ENCODE measurements around the gene FITM1.

FITM1 gene

DNA sequence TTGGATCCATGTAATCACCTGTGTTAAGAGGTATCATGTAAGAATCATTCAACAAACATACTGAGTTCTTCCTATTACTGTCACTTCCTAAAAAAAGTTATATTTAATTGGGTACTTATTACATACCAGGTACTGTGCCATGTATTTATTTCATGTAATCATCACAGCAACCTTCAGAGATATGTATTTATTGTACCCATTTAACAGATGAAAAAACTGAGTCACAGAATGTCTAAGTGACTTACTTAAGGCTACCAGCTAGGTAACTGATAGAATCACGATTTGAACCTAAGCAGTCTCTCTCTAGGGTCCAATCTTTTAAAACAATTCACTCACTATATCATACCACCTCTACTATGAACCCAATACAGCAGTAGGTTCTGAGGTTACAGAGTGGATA, 14.0 kb downstream of the FITM1 start:
- Histone ChIP-seq H3K27ac (replicated peaks) (no peak overlapping the region), H3K4me3 (replicated peaks; ENCODE audit: insufficient read depth, low read length) (no peak overlapping the region), H3K27me3 (ENCODE audit: insufficient read depth, poor library complexity, severe bottlenecking) (no peaks in the 10 kb centered on the region)
- DNase-seq (ENCODE audit: low read depth in 1 of 2, low spot score in 1 of 2): no peak
- no peak for TF ChIP-seq GABPA (IDR thresholded peaks at IDR 0.05; ENCODE audit: low read depth)
- no peak for TF ChIP-seq SPI1 (IDR thresholded peaks at IDR 0.05; ENCODE audit: borderline replicate concordance, low read depth)
- TF ChIP-seq POLR2AphosphoS5 (IDR thresholded peaks at IDR 0.05; ENCODE audit: low read depth): no peak
- TF ChIP-seq, protein P1, sequence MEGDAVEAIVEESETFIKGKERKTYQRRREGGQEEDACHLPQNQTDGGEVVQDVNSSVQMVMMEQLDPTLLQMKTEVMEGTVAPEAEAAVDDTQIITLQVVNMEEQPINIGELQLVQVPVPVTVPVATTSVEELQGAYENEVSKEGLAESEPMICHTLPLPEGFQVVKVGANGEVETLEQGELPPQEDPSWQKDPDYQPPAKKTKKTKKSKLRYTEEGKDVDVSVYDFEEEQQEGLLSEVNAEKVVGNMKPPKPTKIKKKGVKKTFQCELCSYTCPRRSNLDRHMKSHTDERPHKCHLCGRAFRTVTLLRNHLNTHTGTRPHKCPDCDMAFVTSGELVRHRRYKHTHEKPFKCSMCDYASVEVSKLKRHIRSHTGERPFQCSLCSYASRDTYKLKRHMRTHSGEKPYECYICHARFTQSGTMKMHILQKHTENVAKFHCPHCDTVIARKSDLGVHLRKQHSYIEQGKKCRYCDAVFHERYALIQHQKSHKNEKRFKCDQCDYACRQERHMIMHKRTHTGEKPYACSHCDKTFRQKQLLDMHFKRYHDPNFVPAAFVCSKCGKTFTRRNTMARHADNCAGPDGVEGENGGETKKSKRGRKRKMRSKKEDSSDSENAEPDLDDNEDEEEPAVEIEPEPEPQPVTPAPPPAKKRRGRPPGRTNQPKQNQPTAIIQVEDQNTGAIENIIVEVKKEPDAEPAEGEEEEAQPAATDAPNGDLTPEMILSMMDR (IDR thresholded peaks at IDR 0.05; ENCODE audit: insufficient read depth, low read length): no peak
- TF ChIP-seq, protein P2, sequence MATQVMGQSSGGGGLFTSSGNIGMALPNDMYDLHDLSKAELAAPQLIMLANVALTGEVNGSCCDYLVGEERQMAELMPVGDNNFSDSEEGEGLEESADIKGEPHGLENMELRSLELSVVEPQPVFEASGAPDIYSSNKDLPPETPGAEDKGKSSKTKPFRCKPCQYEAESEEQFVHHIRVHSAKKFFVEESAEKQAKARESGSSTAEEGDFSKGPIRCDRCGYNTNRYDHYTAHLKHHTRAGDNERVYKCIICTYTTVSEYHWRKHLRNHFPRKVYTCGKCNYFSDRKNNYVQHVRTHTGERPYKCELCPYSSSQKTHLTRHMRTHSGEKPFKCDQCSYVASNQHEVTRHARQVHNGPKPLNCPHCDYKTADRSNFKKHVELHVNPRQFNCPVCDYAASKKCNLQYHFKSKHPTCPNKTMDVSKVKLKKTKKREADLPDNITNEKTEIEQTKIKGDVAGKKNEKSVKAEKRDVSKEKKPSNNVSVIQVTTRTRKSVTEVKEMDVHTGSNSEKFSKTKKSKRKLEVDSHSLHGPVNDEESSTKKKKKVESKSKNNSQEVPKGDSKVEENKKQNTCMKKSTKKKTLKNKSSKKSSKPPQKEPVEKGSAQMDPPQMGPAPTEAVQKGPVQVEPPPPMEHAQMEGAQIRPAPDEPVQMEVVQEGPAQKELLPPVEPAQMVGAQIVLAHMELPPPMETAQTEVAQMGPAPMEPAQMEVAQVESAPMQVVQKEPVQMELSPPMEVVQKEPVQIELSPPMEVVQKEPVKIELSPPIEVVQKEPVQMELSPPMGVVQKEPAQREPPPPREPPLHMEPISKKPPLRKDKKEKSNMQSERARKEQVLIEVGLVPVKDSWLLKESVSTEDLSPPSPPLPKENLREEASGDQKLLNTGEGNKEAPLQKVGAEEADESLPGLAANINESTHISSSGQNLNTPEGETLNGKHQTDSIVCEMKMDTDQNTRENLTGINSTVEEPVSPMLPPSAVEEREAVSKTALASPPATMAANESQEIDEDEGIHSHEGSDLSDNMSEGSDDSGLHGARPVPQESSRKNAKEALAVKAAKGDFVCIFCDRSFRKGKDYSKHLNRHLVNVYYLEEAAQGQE (IDR thresholded peaks at IDR 0.05; ENCODE audit: insufficient replicate concordance, low read depth): no peak

DNA sequence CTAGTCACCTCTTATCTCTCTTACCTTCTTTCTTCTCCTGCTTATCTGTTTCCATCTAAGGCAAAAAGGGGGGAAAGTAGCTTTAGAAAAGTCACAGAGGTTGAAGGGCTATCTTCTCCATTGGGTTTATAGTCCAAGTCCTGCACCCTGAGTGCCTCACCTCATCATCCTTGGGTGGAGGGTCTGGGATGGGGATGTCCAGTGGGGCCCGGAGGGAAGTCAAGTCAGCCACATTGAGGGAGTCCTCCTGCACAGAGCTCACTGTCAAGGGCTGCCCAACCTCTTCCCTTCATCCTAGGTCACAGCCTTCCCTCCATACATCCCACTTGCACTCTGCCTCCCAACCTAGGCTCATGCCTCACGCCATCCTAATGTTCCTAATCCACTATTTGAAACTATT, 14.8 kb downstream of the FITM1 start:
- TF ChIP-seq, protein P2 (IDR thresholded peaks at IDR 0.05; ENCODE audit: insufficient replicate concordance, low read depth): no peak
- TF ChIP-seq, protein P1 (IDR thresholded peaks at IDR 0.05; ENCODE audit: insufficient read depth, low read length): no peak
- TF ChIP-seq POLR2AphosphoS5 (IDR thresholded peaks at IDR 0.05; ENCODE audit: low read depth) (no peak), GABPA (IDR thresholded peaks at IDR 0.05; ENCODE audit: low read depth) (no peak), SPI1 (IDR thresholded peaks at IDR 0.05; ENCODE audit: borderline replicate concordance, low read depth) (no peak)
- H3K4me3 ChIP-seq (replicated peaks; ENCODE audit: insufficient read depth, low read length): peak overlapping the region; percentile 96
- DNase-seq (ENCODE audit: low read depth in 1 of 2, low spot score in 1 of 2): no peak
- no peak overlapping the region for H3K27ac ChIP-seq (replicated peaks)
- H3K27me3 ChIP-seq (ENCODE audit: insufficient read depth, poor library complexity, severe bottlenecking): no peaks in the 10 kb centered on the region

DNA sequence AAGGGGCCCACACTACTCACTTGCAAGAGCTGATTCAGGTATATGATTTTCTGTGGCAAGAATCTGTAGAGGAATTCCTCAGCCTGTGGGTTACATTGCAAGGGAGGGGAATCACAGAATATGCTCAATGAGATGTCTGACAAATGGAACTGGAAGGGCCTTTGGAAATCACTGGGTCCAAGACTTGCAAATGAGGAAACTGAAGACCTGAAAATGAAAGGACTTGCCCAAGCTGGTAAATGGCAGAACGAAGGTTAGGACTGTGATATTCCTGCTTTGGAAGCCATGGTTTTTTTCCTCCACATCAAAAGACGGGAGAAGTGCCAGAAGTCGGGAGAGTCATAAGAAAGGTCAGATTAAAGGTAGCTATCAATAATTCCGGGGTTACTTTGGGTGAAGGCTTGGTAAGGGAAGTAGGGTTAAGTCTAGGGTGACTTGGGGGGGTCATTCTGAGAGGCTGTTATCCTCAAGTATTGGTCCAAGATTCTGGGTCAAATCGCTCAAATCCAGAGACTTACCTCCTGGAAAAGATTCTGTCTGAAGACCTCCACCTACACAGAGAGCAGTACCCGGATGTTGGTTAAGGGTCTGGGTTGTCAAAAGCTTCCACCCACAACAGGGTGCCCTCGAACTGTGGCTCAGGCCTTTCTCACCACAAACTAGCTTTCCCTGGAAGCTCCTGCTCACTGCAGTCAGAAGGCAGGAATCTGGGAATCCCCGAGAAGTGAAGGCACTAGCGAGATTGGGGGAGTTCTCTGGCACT, 15.4 kb downstream of the FITM1 start:
- peak overlapping the region; percentile 72 for H3K27ac ChIP-seq (replicated peaks)
- no peaks in the 10 kb centered on the region for H3K27me3 ChIP-seq (ENCODE audit: insufficient read depth, poor library complexity, severe bottlenecking)
- peak overlapping the region; percentile 96 for H3K4me3 ChIP-seq (replicated peaks; ENCODE audit: insufficient read depth, low read length)
- TF ChIP-seq, protein P1 (IDR thresholded peaks at IDR 0.05; ENCODE audit: insufficient read depth, low read length): no peak
- TF ChIP-seq POLR2AphosphoS5 (IDR thresholded peaks at IDR 0.05; ENCODE audit: low read depth) (no peak), GABPA (IDR thresholded peaks at IDR 0.05; ENCODE audit: low read depth) (no peak), SPI1 (IDR thresholded peaks at IDR 0.05; ENCODE audit: borderline replicate concordance, low read depth) (no peak)
- TF ChIP-seq, protein P2 (IDR thresholded peaks at IDR 0.05; ENCODE audit: insufficient replicate concordance, low read depth): no peak
- DNase-seq (ENCODE audit: low read depth in 1 of 2, low spot score in 1 of 2): peak in 1 of 2 experiments; percentile 33
